Measurements from ENCODE around the gene MRPL14. TPM values are rescaled to one million over a fixed set of nuclear protein-coding genes. Genes with fewer than 3 reads are reported as not detected.

The MRPL14 gene
- polyA plus RNA-seq, 1 donor (not counting 4 experiments of a cell fraction or from before 2014, with no cell fraction given) = 136 TPM

DNA sequence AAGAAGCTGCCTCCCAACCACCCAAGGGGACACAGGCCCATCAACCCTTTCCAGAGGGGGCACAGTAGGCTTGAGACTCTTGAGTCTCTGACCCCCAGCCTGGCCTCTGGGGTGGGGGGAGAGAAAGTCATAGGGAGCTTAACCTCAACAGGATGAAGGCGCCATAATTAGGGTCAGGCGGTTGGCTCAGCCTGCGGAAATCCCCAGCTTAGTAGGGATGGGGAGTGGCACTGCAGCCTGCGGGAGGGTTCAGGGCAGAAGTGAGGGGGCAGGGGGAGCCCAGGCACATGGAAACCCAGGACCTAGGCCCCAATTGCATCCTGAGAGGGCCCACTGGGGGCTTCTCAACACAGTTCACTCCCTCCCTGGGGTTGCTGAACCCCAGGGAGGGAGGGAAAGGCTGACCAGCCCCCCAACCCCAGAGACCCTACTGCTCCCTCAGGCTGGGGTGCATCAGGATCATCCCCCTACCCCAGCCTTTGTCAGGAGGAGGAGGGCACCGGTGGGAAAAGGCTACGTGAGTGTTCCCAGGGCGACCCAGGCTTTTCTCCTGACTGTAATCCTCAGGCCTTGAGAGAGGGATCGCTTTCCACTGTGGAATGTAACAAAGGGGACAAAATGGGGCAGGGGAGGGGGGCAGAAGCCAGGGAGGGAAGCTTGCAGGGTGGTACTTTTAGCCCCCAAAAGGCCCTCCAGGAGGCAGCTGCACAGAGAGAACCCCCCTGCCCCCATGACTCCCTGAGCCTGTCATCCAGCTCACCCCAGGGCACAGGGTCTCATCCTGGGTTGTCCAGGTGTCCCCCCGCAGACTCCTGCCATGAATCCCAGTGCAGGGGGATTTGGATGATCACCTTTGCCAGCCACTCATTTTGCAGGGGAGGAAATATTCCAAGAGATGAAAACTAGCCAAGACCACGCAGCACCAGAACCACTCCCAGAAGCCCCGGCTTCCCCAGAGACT, 46.4 kb downstream of the MRPL14 start:
- Histone ChIP-seq H3K9me3 (ENCODE audit: control insufficient read depth, low read depth, low read length) (no peaks in the 10 kb centered on the region), H4K20me1 (ENCODE audit: control insufficient read depth, extremely low read depth, insufficient read depth, low read length) (no peaks in the 10 kb centered on the region), H3K79me2 (ENCODE audit: control insufficient read depth, insufficient read depth, low read length) (no peaks in the 10 kb centered on the region), H3K9ac (ENCODE audit: control insufficient read depth, extremely low read depth, insufficient read depth, low read length) (no peak overlapping the region), H3K27me3 (ENCODE audit: control insufficient read depth, extremely low read depth, insufficient read depth, low read length) (no peaks in the 10 kb centered on the region), H3K27ac (ENCODE audit: control insufficient read depth, insufficient read depth, low read length) (no peak overlapping the region), H2AFZ (ENCODE audit: control insufficient read depth, low read length) (no peak overlapping the region), H3K36me3 (ENCODE audit: control insufficient read depth in 2 of 2, extremely low read depth in 1 of 2, insufficient read depth in 2 of 2, low read length in 2 of 2) (no peaks in the 10 kb centered on the region), H3K4me3 (ENCODE audit: control insufficient read depth in 2 of 3, extremely low read depth in 1 of 3, insufficient read depth in 2 of 3, low read depth in 1 of 3, low read length in 3 of 3) (no peak overlapping the region), H3K4me1 (ENCODE audit: control insufficient read depth, extremely low read depth, insufficient read depth, low read length) (peaks cover 19% of the 10 kb centered on the region), H3K9me1 (ENCODE audit: control insufficient read depth, extremely low read depth, insufficient read depth, low read length) (no peaks in the 10 kb centered on the region), H3K4me2 (ENCODE audit: control insufficient read depth, extremely low read depth, insufficient read depth, low read depth, low read length) (no peak overlapping the region)
- dilution Hi-C loops (cut with MboI; ENCODE audit: extremely low pct_ligation_motif_present, low sequenced_read_pairs) = no loop called here
- DNase-seq (ENCODE audit: low read depth, low spot score) (no peak), FAIRE-seq (no peak)
- TF ChIP-seq, protein P1, sequence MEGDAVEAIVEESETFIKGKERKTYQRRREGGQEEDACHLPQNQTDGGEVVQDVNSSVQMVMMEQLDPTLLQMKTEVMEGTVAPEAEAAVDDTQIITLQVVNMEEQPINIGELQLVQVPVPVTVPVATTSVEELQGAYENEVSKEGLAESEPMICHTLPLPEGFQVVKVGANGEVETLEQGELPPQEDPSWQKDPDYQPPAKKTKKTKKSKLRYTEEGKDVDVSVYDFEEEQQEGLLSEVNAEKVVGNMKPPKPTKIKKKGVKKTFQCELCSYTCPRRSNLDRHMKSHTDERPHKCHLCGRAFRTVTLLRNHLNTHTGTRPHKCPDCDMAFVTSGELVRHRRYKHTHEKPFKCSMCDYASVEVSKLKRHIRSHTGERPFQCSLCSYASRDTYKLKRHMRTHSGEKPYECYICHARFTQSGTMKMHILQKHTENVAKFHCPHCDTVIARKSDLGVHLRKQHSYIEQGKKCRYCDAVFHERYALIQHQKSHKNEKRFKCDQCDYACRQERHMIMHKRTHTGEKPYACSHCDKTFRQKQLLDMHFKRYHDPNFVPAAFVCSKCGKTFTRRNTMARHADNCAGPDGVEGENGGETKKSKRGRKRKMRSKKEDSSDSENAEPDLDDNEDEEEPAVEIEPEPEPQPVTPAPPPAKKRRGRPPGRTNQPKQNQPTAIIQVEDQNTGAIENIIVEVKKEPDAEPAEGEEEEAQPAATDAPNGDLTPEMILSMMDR (optimal IDR thresholded peaks at IDR 0.05 in 1 of 3, IDR thresholded peaks at IDR 0.05 in 1 of 3, conservative IDR thresholded peaks at IDR 0.05 in 1 of 3; ENCODE audit: extremely low read depth in 1 of 3, insufficient read depth in 2 of 3, low read length in 3 of 3) = no peak
- TF ChIP-seq EZH2 (IDR thresholded peaks at IDR 0.05; ENCODE audit: low read length) = no peak

DNA sequence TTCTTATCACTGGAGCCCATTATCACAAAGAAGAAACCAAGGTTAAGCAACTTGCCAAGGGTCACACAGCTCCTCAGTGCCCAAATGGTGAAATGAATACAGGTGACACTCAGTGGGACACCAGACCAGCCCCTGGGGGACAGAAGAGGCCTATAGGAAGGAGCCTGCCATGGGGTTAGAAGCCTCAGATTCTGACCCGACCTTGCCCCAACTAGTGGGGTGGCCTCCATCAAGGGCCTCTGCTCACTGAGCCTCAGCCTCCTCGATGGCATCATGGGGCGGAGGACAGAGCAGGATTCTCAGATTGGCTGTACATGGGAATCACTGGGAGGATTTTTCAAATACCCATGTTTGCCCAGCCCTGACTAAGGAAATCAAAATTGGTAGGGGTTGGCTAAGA, 47.6 kb downstream of the MRPL14 start:
- dilution Hi-C loops (cut with MboI; ENCODE audit: extremely low pct_ligation_motif_present, low sequenced_read_pairs) = no loop called here
- FAIRE-seq (no peak), DNase-seq (ENCODE audit: low read depth, low spot score) (no peak)
- H4K20me1 ChIP-seq (ENCODE audit: control insufficient read depth, extremely low read depth, insufficient read depth, low read length) = no peaks in the 10 kb centered on the region
- H3K36me3 ChIP-seq (ENCODE audit: control insufficient read depth in 2 of 2, extremely low read depth in 1 of 2, insufficient read depth in 2 of 2, low read length in 2 of 2) = no peaks in the 10 kb centered on the region
- no peak overlapping the region for H3K4me2 ChIP-seq (ENCODE audit: control insufficient read depth, extremely low read depth, insufficient read depth, low read depth, low read length)
- no peaks in the 10 kb centered on the region for H3K79me2 ChIP-seq (ENCODE audit: control insufficient read depth, insufficient read depth, low read length)
- H2AFZ ChIP-seq (ENCODE audit: control insufficient read depth, low read length) = no peak overlapping the region
- no peak overlapping the region for H3K9ac ChIP-seq (ENCODE audit: control insufficient read depth, extremely low read depth, insufficient read depth, low read length)
- H3K9me3 ChIP-seq (ENCODE audit: control insufficient read depth, low read depth, low read length) = no peaks in the 10 kb centered on the region
- H3K27ac ChIP-seq (ENCODE audit: control insufficient read depth, insufficient read depth, low read length) = no peak overlapping the region
- TF ChIP-seq, protein P1 (optimal IDR thresholded peaks at IDR 0.05 in 1 of 3, IDR thresholded peaks at IDR 0.05 in 1 of 3, conservative IDR thresholded peaks at IDR 0.05 in 1 of 3; ENCODE audit: extremely low read depth in 1 of 3, insufficient read depth in 2 of 3, low read length in 3 of 3) = no peak
- TF ChIP-seq EZH2 (IDR thresholded peaks at IDR 0.05; ENCODE audit: low read length) = no peak
- peaks cover 16% of the 10 kb centered on the region for H3K4me1 ChIP-seq (ENCODE audit: control insufficient read depth, extremely low read depth, insufficient read depth, low read length)
- H3K27me3 ChIP-seq (ENCODE audit: control insufficient read depth, extremely low read depth, insufficient read depth, low read length) = no peaks in the 10 kb centered on the region
- H3K9me1 ChIP-seq (ENCODE audit: control insufficient read depth, extremely low read depth, insufficient read depth, low read length) = no peaks in the 10 kb centered on the region
- H3K4me3 ChIP-seq (ENCODE audit: control insufficient read depth in 2 of 3, extremely low read depth in 1 of 3, insufficient read depth in 2 of 3, low read depth in 1 of 3, low read length in 3 of 3) = no peak overlapping the region
